ENCODE results near the gene SLCO2B1. TPM values are rescaled to one million over a fixed set of nuclear protein-coding genes. Genes with fewer than 3 reads are reported as not detected.

The SLCO2B1 gene
- total RNA-seq, 4 donors from 2014 or later = 44.6 to 297 (median 208) TPM

DNA sequence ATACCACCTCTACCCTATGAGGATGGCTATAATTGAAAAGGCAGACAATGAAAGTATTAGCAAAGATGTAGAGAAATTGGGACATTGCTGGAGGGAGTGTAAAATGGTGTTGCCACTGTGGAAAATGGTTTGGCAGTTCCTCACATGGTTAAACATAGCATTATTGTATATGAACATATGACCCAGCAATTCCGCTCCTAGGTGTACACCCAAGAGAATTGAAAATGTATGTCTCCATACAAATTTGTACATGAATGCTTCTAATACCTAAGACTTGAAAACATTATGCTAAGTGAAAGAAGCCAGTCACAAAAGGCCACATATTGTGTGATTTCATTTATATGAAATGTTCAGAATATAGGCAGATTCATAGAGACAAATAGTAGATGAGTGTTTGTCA lies 10.0 kb downstream of the SLCO2B1 start:
- Histone ChIP-seq H3K27ac (peak overlapping the region in 2 of 4 donors; percentile 86 to 99), H3K27me3 (no peaks in the 10 kb centered on the region), H3K4me3 (peak overlapping the region in 2 of 4 donors; percentile 43 to 55), H3K9me3 (no peaks in the 10 kb centered on the region), H3K4me1 (peaks cover 0 to 62% (median 3%) of the 10 kb centered on the region in 4 donors), H3K36me3 (peaks cover 0 to 14% (median 0%) of the 10 kb centered on the region in 3 donors)
- DNase-seq = no peak
- no peak for TF ChIP-seq POLR2A (IDR thresholded peaks at IDR 0.05)
- TF ChIP-seq, protein P1, sequence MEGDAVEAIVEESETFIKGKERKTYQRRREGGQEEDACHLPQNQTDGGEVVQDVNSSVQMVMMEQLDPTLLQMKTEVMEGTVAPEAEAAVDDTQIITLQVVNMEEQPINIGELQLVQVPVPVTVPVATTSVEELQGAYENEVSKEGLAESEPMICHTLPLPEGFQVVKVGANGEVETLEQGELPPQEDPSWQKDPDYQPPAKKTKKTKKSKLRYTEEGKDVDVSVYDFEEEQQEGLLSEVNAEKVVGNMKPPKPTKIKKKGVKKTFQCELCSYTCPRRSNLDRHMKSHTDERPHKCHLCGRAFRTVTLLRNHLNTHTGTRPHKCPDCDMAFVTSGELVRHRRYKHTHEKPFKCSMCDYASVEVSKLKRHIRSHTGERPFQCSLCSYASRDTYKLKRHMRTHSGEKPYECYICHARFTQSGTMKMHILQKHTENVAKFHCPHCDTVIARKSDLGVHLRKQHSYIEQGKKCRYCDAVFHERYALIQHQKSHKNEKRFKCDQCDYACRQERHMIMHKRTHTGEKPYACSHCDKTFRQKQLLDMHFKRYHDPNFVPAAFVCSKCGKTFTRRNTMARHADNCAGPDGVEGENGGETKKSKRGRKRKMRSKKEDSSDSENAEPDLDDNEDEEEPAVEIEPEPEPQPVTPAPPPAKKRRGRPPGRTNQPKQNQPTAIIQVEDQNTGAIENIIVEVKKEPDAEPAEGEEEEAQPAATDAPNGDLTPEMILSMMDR (IDR thresholded peaks at IDR 0.05) = no peak

DNA sequence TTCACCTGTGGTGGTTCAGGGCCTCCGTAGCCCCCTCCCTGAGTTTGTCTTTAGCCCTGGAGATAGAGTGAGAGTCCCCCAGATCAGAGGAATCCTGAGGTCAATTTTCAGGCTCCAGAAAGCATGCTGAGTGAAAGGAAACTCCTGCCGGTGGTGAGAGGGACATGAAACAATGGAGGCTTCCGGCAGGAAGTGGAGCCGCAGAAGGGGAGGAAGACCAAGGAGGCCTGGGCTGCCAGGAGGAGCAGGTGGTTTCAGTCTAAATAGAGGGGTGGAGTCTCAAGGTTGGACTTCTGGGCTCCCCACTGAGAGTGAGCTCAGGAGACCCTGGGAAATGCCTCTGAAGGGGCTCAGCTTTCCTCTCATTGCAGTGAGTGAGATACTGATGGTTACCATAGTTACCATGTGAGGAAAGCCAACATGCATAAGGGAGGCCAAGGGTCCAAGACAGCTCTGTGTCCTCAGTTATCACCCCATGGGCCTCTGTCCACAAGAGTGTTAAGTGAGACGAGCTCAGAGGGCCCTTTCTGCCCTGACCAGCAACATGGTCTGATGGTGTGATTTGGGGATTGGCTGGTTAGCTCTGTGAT lies 10.7 kb downstream of the SLCO2B1 start:
- DNase-seq = no peak
- peaks cover 0 to 19% (median 0%) of the 10 kb centered on the region in 3 donors for H3K36me3 ChIP-seq
- H3K9me3 ChIP-seq = no peaks in the 10 kb centered on the region
- H3K4me3 ChIP-seq = peak overlapping the region in 1 of 4 donors; percentile 55
- H3K27ac ChIP-seq = peak overlapping the region in 2 of 4 donors; percentile 86 to 99
- TF ChIP-seq POLR2A (IDR thresholded peaks at IDR 0.05) = no peak
- TF ChIP-seq, protein P1 (IDR thresholded peaks at IDR 0.05) = no peak
- peaks cover 0 to 57% (median 3%) of the 10 kb centered on the region in 4 donors for H3K4me1 ChIP-seq
- H3K27me3 ChIP-seq = no peaks in the 10 kb centered on the region

DNA sequence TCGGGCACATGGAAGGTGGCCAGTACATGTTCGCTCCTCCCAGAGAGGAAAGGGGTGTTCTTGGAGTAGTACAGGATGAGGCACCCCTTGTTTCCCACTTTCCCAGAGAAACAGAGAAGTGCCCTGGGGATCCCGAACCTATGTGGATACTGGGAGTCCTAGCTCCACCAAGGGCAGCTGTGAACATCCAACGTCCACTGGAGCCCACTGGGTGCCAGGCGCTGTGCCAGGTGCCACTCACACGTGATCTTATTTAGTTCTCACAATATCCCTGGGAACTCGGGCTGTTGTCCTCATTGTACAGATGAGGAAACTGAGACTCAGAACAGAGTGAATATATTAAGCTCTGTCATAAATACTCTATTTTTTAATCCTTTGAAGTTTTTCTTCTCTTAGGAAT lies 12.0 kb downstream of the SLCO2B1 start:
- DNase-seq = peak in 1 of 3 donors; percentile 30
- Histone ChIP-seq H3K4me3 (no peak overlapping the region), H3K27ac (no peak overlapping the region), H3K4me1 (peaks cover 0 to 58% (median 3%) of the 10 kb centered on the region in 4 donors), H3K36me3 (peaks cover 0 to 28% (median 0%) of the 10 kb centered on the region in 3 donors), H3K27me3 (no peaks in the 10 kb centered on the region), H3K9me3 (no peaks in the 10 kb centered on the region)
- TF ChIP-seq, protein P1 (IDR thresholded peaks at IDR 0.05) = no peak
- TF ChIP-seq POLR2A (IDR thresholded peaks at IDR 0.05) = no peak

DNA sequence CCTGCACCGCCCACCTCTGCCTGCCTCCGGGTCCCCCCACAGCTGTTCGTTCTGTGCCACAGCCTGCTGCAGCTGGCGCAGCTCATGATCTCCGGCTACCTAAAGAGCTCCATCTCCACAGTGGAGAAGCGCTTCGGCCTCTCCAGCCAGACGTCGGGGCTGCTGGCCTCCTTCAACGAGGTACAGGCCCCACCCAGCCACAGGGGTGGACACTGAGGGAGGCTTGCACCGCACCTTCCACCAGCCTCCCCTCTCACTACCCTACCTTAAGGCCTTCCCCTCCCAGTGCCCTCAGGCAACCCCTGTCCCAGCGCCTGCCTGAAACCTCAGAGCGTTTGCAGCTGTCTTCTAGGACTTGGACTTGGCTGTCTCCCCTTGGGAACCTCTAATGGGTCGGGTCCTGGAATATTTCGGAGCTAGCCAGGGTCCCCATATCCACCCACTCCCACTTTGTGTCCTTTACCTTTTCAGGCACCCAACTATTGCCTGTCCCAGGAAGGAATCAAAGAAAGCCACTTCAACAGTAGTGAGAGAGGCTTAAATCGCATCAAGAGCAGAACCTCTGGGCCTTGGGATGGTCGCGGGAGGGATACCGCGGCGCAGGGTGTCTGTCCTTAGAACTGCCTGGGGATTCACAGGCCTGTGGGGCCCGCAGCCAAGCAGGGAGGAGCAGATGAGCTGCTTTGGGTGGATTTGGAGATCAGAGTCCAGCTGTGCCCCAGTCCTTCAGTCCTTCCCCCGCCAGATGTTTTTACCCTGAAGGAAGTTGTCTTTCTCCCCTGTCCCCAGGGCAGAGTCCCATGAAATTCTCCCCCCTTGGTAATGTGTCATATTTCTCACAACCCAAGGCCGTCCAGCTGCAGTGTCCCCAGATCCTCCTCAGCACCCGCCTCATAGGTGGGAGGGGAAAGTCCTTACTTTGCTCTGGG lies 13.3 kb downstream of the SLCO2B1 start:
- peak overlapping the region in 1 of 4 donors; percentile 3 for H3K4me3 ChIP-seq
- peaks cover 0 to 55% (median 5%) of the 10 kb centered on the region in 4 donors for H3K4me1 ChIP-seq
- no peaks in the 10 kb centered on the region for H3K27me3 ChIP-seq
- peak in 2 of 3 donors; percentile 48 to 57 for DNase-seq
- TF ChIP-seq, protein P1 (IDR thresholded peaks at IDR 0.05) = no peak
- TF ChIP-seq POLR2A (IDR thresholded peaks at IDR 0.05) = no peak
- peaks cover 0 to 32% (median 0%) of the 10 kb centered on the region in 3 donors for H3K36me3 ChIP-seq
- H3K9me3 ChIP-seq = no peaks in the 10 kb centered on the region
- peak overlapping the region; percentile 49 to 73 (median 52) for H3K27ac ChIP-seq

DNA sequence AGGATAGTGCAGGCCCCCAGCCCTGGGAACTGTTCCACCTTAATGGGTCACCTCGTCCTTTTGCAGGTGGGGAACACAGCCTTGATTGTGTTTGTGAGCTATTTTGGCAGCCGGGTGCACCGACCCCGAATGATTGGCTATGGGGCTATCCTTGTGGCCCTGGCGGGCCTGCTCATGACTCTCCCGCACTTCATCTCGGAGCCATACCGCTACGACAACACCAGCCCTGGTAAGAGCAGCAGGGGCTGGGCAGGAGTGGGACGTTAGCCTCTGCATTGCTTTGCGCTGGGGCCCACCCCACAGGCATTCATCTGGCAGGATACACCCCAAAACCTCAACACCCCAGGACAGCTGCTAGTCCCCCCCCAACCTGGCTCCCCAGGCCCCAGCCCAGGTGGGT lies 14.8 kb downstream of the SLCO2B1 start:
- Histone ChIP-seq H3K36me3 (peaks cover 0 to 47% (median 0%) of the 10 kb centered on the region in 3 donors), H3K27me3 (no peaks in the 10 kb centered on the region), H3K4me1 (peaks cover 0 to 46% (median 9%) of the 10 kb centered on the region in 4 donors), H3K9me3 (no peaks in the 10 kb centered on the region), H3K4me3 (no peak overlapping the region), H3K27ac (no peak overlapping the region)
- TF ChIP-seq, protein P1 (IDR thresholded peaks at IDR 0.05) = no peak
- DNase-seq = peak in 1 of 3 donors; percentile 21

Measured in Peyer's patch (tissue), 4 donors.